HUES64 (cell line): Measurements from ENCODE around the gene GBX1.
A peak's percentile ranks its signal among the peaks of the same experiment; 100 is the strongest.

Source experiments
- H3K27ac ChIP-seq: 2 replicates; pipeline ENCODE4 v1.7.0; 2013; ENCODE audit warnings: low read depth, low read length, inconsistent platforms
- H3K27me3 ChIP-seq: 2 replicates; pipeline ENCODE4 v1.6.1; 2013; ENCODE audit warnings: mild to moderate bottlenecking, low read length; ENCODE audit not compliant: insufficient read depth
- H3K36me3 ChIP-seq: 2 replicates; pipeline ENCODE4 v1.6.1; 2013; ENCODE audit warnings: mild to moderate bottlenecking, low read length; ENCODE audit not compliant: insufficient read depth
- H3K4me1 ChIP-seq: 2 replicates; pipeline ENCODE4 v1.6.1; 2013; ENCODE audit warnings: mild to moderate bottlenecking, low read length, moderate library complexity; ENCODE audit not compliant: insufficient read depth
- H3K4me3 ChIP-seq: 2 replicates; pipeline ENCODE4 v1.5.1; 2013; ENCODE audit warnings: mild to moderate bottlenecking, low read length, moderate library complexity
- H3K9ac ChIP-seq: 2 replicates; pipeline ENCODE4 v1.6.1; 2013; ENCODE audit warnings: mild to moderate bottlenecking, low read depth, low read length
- H3K9me3 ChIP-seq: 2 replicates; pipeline ENCODE4 v1.6.1; 2013; ENCODE audit warnings: low read depth, low read length; ENCODE audit not compliant: insufficient read depth
- WGBS: fragments of 150-250, 120-280 bp; methylation state at CpG from one replicate; pipeline ENCODE4 v1.1.7; 2013; ENCODE audit warnings: missing lambda C conversion rate; 5-methylcytosine and 5-hydroxymethylcytosine counted together

The GBX1 gene

DNA sequence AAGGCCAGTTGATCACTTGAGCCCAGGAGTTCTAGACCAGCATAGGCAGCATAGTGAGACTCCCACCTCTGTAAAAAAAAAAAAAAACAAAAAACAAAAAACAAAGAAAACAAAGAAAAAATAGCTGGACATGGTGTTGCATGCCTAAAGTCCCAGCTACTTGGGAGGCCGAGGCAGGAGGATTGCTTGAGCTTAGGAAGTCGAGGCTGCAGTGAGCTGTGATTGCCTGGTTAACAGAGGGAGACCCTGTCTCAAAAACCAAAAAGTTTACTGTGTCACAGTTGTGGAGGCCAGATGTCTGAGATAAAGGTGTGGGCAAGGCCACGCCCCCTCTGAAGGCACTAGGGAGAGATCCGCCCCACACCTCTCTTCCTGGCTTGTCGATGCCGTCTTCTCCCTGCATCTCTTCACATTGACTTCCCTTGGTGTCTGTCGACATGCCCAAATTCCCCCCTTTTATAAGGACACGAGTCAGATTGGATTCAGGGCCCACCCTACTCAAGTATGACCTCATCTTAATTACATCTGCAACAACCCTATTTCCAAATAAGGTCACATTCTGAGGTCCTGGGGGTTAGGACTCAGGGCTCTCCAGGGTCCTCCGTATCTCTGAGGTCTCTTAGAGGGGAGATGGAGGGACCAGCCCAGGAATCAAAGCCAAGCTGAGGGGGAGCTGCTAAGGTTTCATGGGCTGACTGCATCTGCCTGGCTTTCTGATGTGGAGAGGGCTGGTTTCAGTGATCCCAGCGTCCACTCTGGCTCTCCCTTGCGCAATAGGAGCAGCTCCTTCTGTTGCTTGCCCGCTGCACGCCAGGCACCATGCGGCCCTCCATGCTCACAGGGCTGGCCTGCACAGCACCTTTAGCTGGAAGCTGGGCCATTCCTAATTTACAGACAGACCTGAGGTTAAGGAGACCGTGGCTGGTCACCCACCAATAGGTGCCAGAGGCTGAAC is 58.1 kb downstream of the GBX1 start:
- 78% methylated on average over 15 of the region's 15 CpGs for WGBS
- H3K27me3 ChIP-seq: peaks cover 9% of the 10 kb centered on the region; the same call in 1 of the 2 replicates
- no peak overlapping the region for H3K4me3 ChIP-seq
- no peaks in the 10 kb centered on the region for H3K36me3 ChIP-seq
- no peaks in the 10 kb centered on the region for H3K9me3 ChIP-seq
- no peak overlapping the region for H3K27ac ChIP-seq
- peaks cover 20% of the 10 kb centered on the region for H3K4me1 ChIP-seq
- no peak overlapping the region for H3K9ac ChIP-seq

DNA sequence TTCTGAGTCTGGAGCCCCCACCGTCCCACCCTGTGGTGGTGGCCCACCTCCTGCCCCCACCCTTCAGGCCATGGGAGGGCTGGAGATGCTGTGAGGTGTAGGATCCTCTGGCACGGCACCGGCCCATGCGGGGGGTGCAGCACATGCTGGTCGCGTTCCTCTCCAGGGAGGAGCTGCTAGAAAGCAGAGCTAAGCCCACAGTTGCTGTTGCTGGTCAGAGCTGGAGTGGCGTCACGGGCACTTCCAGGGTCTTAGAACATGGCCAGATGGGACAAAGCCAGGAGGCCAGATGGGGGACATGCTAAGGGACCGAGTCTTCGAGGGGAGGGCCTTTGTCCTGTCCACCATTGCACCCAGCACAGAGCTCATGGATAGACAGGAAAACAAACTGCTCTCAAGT is 59.6 kb downstream of the GBX1 start:
- WGBS: 92% methylated on average over 10 of the region's 10 CpGs
- Histone ChIP-seq H3K27ac (no peak overlapping the region), H3K4me3 (no peak overlapping the region), H3K36me3 (no peaks in the 10 kb centered on the region), H3K9me3 (no peaks in the 10 kb centered on the region), H3K9ac (no peak overlapping the region), H3K4me1 (peaks cover 21% of the 10 kb centered on the region), H3K27me3 (no peaks in the 10 kb centered on the region)

DNA sequence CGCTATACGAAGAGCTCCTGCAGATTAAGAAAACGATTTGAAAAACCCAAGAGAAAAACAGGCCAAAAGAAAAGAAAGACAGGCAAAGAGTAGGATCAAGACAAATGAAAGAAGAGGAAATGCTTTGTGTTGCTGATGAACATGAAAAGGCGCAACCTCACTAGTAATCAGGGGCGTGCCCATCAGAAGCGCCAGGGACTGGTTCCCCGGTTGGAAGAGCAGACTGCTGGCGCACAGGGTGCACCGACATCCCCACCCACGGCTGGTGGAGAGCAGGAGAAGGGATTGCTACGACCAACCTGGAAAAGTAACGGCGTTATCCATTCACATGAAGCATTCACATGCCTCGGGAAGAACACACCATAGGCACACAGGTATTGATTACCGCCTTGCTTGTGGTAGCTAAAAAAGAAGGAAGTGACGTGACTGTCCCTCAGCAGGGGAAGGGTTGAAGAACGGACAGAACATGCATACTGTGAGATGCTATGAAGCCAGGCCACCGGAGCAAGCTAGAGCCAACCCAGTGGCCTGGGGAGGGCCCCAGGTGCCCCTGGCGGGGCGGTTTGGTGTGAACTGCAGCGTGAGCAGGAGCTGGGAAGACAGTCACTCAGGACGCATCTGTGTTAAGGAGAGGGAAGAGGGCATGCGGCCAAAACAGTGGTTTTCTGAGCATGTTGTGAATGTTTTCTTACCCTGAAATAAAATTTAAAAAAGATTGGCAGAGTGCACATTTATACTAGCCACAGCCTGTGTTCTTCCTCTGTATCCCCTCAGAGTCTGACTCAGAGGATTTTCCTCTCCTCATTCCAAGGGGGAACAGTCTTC is 62.9 kb downstream of the GBX1 start:
- Histone ChIP-seq H3K27me3 (no peaks in the 10 kb centered on the region), H3K9ac (peak overlapping the region; percentile 42; the same call in 1 of the 2 replicates), H3K9me3 (no peaks in the 10 kb centered on the region), H3K36me3 (no peaks in the 10 kb centered on the region), H3K27ac (peak overlapping the region; percentile 85; the same call in 1 of the 2 replicates), H3K4me1 (peaks cover 21% of the 10 kb centered on the region), H3K4me3 (peak overlapping the region; percentile 36)
- 29% methylated on average over 23 of the region's 23 CpGs for WGBS

DNA sequence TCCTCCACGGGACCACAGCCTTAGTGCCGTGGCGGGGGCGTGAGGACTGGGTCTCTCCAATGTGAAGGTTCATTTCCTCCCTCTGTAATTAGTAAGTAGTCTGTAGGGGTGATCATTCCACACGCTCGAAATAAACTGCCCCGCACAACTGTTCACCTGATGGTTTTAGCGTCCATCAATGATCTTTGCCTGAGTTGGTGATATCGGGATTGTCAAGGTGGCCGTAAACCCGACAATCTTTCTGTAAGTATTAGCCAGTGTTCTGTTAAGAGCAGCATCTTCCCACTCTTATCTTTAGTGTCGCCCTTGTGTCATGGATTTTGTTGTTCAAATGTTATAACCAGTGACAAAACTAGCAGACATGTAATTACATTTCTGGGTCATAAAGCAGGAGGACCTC is 63.5 kb downstream of the GBX1 start:
- H3K4me1 ChIP-seq: peaks cover 21% of the 10 kb centered on the region
- WGBS: 79% methylated on average over 11 of the region's 12 CpGs
- peak overlapping the region; percentile 85; the same call in 1 of the 2 replicates for H3K27ac ChIP-seq
- H3K27me3 ChIP-seq: no peaks in the 10 kb centered on the region
- no peaks in the 10 kb centered on the region for H3K9me3 ChIP-seq
- H3K36me3 ChIP-seq: no peaks in the 10 kb centered on the region
- peak overlapping the region; percentile 42; the same call in 1 of the 2 replicates for H3K9ac ChIP-seq
- H3K4me3 ChIP-seq: peak overlapping the region; percentile 36; the same call in 1 of the 2 replicates

DNA sequence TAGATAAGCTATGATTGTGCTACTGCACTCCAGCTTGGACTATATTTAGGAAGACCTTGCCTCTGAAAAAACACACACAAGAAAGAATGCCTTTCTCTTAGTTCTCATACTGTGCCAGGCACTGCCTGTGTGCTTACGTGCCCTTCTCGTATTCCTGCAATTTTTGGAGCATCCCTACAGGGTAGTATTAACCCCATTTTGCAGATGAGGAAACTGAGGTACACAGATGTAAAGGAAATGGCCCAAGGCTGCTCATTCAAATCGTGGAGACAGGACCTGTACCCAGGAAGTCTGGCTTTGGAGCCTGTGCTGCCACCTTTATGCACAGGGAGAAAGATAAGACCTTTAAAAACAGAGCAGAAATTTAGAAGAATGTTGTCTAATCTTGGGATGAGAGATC is 64.5 kb downstream of the GBX1 start:
- no peaks in the 10 kb centered on the region for H3K36me3 ChIP-seq
- no peak overlapping the region for H3K27ac ChIP-seq
- no peak overlapping the region for H3K9ac ChIP-seq
- 89% methylated on average over 3 of the region's 3 CpGs for WGBS
- no peaks in the 10 kb centered on the region for H3K27me3 ChIP-seq
- H3K4me3 ChIP-seq: no peak overlapping the region
- no peaks in the 10 kb centered on the region for H3K9me3 ChIP-seq
- H3K4me1 ChIP-seq: peaks cover 21% of the 10 kb centered on the region

DNA sequence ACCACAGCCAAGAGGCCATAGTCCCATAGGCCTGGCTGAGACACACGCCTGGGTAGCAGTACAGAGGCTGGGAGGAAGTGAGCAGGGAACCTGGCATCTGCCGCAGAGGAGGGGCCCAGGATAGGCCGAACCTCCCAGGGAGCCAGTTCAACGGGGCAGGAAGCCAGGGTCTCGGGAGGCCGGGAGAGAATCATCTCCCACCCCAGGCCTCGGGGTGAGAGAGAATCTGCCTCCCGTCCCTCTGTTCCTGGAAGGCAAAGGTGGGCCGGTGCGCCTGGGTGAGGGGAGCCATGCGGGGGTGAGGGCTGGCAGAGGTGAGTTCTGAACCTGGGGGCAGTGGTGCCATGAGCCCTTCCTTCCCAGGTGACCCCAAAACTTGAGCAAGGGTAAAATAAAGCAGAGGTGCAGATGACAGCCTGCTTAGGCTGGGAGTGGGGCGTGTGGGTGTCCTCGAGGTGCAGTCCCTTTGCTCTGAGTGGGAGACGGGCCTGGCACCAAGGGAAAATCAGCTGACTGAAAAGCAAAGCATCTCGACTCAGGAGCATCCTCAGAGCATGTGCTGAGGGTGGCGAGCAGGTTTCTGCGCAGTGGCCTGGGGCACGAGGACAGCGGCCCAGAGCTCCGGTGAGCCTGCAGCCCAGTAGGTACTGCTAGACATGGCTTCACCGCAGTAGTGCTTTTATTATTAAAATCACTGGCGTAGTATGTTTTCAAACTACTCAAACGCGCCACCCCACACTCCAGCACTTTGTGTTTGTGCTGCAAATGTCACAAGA is 65.7 kb downstream of the GBX1 start:
- Histone ChIP-seq H3K4me3 (no peak overlapping the region), H3K27me3 (no peaks in the 10 kb centered on the region), H3K9ac (no peak overlapping the region), H3K9me3 (no peaks in the 10 kb centered on the region), H3K27ac (no peak overlapping the region), H3K4me1 (peaks cover 21% of the 10 kb centered on the region), H3K36me3 (no peaks in the 10 kb centered on the region)
- 85% methylated on average over 24 of the region's 24 CpGs for WGBS

DNA sequence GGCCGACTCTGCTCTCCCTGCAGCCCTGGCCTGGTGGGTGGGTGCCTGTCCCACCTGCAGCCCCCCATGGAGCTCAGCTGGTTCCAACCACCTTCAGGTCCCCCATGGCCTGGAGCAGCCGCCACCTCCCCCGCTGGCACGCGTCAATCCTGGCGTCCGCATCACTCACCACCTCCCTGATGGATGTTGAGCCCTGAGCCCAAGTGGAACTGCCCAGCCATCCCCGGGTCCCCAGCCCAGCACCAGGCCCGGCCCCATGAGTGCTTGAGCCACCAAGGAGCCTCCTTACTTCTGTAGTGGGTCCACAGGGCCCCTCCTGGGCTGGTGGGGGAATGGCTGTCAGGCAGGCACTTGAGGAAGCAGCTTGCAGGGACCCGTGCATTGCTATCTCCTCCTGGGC is 66.6 kb downstream of the GBX1 start:
- no peak overlapping the region for H3K27ac ChIP-seq
- peaks cover 21% of the 10 kb centered on the region for H3K4me1 ChIP-seq
- H3K9me3 ChIP-seq: no peaks in the 10 kb centered on the region
- no peak overlapping the region for H3K9ac ChIP-seq
- H3K27me3 ChIP-seq: no peaks in the 10 kb centered on the region
- 0 out of 2 replicates have a peak, but pooled peaks cover 1% of the 10 kb centered on the region for H3K36me3 ChIP-seq
- no peak overlapping the region for H3K4me3 ChIP-seq
- 94% methylated on average over 10 of the region's 10 CpGs for WGBS

DNA sequence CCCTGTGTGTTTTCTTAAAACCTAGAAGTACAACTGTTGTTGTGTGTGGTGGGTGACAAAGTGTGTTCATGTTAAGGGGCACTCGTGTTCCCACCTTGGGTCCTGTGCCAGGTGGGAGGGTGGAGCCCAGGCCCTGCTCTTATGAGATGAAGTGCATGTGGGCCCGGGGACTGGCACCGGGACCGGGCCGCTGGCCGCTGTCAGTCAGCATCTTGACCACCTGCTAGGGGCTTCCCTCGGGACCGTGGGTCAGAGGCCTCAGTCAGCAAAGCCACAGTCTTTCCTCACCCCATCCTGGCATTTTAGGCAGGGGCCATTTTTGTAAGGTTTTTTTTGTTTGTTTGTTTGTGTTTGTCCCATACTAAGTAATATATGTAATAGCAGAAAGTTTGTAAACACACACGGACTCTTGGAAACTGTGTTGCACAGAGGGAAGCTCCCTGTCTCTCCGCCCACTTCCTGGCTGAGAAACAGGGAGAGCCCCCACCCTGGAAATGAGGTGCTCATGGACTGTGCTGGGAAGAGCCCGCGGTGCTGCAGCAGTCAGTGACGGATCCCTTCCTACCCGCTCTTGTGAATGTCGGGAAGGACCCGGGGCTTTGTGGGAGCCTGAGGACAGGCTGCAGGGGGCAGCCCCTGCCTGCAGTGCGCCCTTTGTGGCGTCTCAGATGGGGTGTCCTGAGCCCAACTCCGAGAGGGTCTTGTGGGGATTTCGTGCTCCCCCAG is 67.8 kb downstream of the GBX1 start:
- Histone ChIP-seq H3K36me3 (0 out of 2 replicates have a peak, but pooled peaks cover 3% of the 10 kb centered on the region), H3K9ac (no peak overlapping the region), H3K27ac (no peak overlapping the region), H3K27me3 (no peaks in the 10 kb centered on the region), H3K9me3 (no peaks in the 10 kb centered on the region), H3K4me1 (peaks cover 14% of the 10 kb centered on the region), H3K4me3 (no peak overlapping the region)
- WGBS: 87% methylated on average over 20 of the region's 20 CpGs
